Epidermal melanocyte (primary cell): Measurements from ENCODE around the gene RNF20.
"Not testable (repeated sequence)": the region's sequence is repeated elsewhere in the genome, so short reads cannot be mapped to it uniquely, and the experiment has no call there.

Experiments used
- DNase-seq: peaks from one replicate; pipeline ENCODE4 v3.0.0; 2011; ENCODE audit warnings: low spot score; ENCODE audit not compliant: insufficient read length

Gene RNF20, protein sequence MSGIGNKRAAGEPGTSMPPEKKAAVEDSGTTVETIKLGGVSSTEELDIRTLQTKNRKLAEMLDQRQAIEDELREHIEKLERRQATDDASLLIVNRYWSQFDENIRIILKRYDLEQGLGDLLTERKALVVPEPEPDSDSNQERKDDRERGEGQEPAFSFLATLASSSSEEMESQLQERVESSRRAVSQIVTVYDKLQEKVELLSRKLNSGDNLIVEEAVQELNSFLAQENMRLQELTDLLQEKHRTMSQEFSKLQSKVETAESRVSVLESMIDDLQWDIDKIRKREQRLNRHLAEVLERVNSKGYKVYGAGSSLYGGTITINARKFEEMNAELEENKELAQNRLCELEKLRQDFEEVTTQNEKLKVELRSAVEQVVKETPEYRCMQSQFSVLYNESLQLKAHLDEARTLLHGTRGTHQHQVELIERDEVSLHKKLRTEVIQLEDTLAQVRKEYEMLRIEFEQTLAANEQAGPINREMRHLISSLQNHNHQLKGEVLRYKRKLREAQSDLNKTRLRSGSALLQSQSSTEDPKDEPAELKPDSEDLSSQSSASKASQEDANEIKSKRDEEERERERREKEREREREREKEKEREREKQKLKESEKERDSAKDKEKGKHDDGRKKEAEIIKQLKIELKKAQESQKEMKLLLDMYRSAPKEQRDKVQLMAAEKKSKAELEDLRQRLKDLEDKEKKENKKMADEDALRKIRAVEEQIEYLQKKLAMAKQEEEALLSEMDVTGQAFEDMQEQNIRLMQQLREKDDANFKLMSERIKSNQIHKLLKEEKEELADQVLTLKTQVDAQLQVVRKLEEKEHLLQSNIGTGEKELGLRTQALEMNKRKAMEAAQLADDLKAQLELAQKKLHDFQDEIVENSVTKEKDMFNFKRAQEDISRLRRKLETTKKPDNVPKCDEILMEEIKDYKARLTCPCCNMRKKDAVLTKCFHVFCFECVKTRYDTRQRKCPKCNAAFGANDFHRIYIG

DNA sequence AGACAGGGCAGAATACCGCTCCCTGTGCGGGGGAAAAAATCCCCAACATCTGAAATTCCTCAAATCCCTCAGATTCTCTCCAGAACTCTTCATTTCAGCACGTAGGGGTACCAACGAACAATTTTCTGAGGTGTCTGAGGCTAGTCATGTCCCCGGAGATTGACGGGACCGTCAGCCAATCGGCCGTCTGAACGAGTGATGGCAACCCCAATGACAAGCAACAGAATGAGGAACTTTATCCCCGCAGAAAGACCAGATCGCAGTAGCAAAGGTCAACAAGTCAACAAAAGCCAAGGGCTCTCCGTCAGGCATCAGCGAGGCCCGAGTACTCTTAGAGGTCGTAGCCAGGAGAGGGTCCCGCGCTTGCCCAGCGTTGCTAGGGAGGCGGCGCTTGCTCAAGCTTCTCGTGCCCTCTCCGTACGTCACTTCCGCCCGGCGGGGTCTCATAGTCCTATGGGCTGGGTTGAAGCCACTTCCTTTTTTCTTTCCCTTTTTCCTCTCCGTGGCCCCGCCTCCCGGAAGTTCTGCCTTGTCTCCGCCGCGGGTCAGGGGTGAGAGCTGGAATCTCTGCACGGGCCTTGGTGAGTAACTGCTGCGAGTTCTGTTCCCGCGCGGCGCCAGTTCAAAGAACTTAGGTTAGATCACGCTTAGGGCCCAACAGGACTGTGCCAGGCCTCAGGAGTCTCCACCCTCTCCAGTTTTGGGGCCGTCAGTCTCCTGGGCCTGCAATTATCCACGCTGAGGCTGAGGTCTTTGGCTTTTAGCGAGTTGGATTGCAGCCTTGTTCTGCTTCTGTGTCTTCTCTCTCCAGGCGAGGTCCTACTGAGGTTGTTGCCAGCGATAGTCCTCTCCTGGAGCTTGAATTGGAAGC, at the start of gene RNF20:
RNF20 (plus strand) TSS at position 520 of the 871 bp plus-strand sequence. CDS start 1,571 bp downstream, outside the sequence.
- DNase-seq = peak; percentile 95

DNA sequence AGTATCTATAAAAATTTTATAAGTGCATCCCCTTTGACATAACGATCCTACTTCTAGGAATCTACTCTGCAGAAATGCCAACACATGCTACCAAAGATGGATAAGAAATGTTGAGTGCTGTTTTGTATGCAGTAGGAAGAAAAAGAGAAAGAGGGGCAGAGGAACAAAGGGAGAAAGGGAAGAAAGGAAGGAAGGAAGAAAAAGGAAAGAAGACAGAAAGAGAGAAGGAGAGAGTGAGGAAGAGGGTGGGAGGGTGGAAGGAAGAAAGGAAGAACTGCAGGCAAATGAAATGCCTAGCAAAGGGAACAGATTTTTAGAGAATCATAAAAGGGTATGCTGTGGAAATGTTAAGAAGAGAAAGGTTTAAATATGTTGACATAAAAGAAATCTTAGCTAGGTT, 49.6 kb upstream of the RNF20 start:
- no peak for DNase-seq

DNA sequence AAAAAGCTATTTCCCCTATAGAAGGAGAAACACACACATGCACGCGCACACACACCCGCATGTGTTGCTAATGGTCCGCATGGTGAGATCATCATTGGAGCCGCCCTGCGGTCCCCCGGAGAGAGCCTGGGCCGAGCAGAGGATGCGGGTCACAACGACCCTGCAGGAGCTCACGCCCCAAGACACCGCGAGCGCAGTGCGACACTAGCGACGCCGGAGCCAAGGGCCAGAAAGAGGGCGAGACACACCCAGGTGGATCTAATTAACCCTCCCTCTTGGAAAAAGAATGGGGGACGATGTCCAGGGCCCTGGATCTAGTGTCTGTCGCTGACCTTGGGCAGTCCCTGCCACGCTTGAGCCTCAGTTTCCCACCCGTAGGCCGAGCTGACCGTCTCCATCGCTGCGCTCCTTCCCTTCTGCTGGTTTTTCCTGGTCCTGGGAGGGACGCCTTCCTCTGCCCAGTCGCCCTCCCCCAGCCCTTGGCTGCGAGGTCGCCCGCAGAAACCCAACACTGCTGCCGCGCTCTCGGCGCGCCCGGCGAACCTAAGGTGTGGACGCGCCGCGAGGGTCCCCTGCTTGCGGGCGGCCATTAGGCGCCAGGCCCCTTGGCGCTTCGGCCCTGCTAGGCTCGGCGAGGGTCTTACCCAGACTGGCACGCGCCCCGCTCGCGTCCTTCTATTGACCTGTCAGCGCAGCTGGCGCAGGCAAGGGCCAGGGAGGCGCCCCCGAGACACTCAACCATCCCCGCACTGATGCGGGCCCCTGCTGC, 47.5 kb upstream of the RNF20 start:
- no peak for DNase-seq

DNA sequence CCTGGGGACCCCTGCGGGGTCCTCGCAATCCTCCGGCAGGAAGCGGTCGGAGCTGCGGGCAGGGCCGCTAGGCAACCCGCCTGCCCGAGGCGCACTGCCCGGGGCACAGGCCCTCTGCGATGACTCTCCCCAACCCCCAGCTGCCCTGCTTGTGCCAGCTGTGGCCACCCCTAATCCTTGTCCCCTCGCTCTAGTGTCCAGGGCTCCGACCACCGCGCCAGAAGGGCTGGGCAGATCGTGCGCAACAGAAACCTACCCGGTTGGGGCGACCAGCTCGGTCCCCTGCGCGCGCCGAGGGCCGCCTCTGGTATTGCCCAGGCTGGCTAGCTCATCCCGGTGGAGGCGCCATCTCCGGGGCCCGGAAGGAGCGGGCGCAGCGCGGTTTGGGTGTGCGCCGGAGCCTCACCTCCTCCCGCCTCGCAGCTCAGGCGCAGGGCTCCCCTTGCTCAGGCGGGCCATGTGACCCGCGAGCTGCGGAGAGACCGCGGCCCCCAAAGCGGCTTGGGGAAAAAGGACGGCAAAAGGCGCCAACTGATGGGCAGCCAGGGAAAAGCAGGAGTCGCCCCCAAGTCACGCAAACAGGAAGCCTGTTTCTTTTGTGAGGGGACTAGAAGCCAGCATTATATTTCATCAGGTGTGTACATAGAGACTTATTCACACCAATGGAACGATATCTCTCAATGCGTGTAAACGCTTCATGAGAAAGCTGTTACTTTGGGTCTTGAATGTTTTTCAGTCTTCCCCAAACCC, 46.8 kb upstream of the RNF20 start:
- DNase-seq = peak; percentile 55

DNA sequence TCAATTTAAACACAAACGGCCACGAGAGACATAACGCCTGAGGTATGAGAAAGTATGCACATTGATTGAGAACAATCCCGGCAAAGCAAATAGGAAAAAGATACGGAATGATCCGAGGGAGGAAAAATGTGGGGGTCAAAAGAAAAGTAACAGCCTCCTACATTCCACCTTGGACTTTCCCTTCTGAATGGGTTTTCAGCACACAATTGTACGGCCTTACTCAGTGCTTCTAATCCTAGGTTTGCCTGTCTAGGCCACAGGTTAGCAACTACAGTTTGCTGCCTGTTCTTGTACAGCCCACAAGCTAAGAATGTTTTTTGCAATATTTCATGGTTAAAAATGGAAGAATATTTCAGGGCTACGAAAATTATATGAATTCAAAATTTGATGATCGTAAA, 46.2 kb upstream of the RNF20 start:
- no peak for DNase-seq

DNA sequence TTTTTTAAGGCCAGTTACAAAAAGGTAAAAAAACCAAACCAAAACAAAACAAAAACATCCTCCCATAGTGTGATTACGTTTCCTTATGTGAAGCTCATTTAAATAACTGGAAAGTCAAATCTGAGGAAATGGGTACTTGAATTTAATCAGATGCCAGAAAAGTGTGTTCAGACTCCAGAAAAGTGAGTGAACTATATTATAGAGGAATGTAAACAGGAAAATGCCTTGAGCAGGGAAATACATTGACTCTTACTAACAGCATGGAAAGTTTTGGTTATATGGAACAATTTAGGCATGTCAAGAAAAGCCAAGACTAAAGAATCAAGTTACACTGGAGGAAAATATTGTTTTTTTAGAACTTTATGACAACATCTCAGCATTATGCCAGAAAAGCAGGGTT, 37.8 kb upstream of the RNF20 start:
- DNase-seq = no peak

DNA sequence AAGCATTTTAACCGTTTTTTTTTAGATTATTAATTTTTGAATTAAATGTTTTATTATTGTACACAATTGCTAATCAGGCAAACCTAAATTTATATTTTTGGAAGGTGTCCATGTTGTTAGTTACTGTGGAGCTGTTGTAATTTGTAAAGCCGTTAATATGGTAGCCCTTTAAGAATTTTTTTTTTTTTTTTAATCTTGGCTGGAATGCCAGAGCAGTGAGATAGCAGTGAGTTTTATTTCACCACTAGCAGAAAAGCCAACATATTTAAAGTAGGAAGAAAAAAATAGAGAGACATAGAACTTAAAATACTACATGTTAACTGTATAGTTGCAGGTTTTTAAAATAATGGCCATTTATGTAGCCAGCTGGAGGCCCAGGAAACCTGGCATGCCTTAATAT, 35.3 kb upstream of the RNF20 start:
- no peak for DNase-seq

DNA sequence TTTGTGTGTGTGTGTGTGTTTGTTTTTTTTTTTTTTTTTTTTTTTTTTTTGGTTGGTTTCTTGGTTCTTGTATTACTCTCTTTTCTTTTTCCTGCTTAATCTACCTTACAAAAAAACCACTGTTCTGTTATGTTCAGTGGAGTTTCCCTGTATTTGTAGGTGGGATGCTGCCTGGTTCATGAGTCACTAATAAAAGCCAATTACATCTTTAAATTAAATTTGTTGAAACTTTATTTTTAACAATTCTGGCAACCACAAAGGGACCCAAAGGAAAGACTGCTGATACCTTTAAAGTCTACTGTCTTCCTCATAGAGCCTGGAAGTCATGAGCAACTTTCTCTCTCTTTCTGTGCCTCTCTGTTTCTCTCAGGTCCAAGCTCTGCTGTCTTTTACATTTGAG, 29.5 kb upstream of the RNF20 start:
- no peak for DNase-seq

DNA sequence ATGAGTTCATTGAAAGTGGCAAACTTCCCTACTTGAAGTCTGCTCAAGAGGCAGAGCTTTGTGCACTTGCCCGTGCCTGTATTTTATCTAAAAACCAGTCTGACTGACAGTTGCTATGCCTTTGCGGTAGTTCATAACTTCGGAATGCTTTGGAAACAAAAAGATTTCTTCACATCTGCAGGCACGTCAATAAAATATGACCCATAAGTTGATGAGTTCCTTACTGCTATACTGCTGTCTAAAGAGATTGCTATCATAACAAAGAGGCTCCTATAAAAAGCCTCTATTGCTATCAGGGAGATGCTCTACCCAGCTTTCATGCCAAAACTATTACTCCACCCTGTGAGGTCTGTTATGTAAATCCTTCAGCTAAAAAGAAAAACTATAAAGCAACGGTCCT, 25.4 kb upstream of the RNF20 start:
- no peak for DNase-seq

DNA sequence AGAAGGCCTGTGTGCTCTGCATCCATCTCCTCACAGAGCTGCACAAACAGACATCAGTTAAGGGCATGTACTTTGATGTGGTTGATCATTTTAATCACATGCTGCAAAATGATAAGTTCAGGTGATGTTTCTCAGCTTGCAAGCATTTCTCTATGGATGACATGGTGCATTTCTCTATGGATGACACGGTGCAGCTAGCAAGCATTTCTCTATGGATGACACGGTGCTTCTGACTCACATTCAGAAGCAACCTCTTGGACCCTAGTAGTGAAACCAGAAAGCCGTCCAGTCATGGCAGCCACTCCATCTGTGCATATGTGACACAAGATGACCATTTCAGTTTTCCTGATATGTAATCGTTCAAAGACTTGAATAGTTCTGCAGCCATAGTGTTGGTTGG, 24.1 kb upstream of the RNF20 start:
- DNase-seq = no peak

DNA sequence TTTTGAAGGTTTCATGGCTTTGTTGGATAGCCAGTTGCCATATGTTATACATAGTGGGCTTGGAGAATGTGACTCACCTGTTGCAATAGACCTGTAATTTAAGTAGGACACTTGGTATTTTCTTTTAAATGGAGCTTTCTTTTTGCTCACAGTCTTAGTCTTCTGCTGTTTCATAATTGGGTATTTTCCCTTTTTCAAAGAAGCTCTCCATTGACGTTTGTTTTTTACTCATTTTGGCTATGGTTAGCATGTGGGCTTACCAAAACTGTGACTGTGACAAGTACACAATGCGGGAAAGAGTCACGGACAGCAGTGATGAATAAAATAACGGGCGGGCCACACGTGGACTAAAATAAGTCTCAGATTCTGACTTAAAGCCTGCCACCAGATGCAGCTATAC, 23.2 kb upstream of the RNF20 start:
- no peak for DNase-seq

DNA sequence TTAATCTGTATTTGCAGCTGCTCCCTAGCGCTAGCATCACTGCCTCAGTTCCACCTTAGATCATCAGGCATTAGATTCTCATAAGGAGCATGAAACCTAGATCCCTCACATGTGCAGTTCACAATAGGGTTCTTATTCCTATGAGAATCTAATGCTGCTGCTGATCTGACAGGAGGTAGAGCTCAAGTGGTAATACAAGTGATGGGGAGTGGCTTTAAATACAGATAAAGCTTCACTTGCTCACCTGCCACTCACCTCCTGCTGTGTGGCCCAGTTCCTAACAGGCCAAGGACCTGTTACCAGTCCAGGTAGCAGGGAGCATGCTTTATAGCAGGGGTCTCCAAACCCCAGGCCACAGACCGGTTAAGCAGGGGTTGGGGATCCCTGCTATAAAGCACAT, 22.6 kb upstream of the RNF20 start:
- DNase-seq = no peak

DNA sequence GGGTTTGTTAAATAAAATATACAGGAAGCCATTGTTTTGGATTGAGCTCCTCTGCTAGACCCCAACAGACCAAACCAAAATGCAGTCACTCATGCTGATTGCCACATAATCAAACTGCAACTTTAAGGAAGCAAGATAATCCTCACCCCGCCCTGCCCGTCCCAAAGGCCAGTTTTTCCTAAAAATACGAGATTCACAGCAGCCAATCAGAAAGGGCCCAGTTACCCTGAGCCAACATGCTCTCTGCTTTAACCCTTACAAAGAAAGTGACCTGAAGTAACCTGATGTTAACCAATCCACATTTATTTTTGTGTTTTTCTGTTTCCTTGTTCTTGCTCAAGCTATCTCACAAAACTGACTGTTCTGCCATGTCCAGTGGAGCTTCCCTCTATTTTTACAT, 21.5 kb upstream of the RNF20 start:
- DNase-seq = no peak

DNA sequence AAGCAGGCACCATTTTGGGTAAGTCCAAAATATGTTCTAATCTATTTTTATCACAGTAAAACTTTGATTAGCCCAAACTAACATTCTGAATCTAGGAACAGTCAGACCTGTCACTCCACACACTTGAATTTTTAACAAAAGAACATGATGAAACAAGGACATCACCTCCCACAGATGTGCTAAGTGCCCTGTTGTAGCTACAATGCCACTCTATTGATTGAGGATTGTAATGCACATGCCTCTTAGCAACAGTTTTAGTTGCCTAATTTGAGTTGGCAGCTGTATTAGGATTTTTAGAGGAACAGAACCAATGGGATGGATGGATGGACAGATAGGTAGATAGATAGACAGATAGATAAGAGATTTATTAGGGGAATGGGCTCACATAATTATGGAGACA, 20.3 kb upstream of the RNF20 start:
- no peak for DNase-seq

DNA sequence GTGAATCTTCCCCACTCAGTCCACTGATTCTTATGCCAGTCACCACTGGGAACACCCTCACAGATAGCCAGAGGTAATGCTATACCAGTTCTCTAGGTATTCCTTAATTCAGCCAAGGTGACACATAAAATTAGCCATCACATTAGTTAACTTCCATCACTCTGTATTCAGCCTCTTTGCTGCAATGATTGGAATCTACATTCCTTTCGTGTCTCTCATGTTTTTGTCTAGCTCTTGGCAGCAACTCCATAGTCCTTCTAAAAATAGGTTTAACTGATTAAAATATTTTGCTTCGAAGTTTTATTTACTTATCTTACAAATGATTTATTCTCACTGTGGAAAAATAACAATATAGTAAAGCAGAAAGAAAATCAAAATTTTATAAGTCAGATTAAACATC, 19.6 kb upstream of the RNF20 start:
- DNase-seq = no peak

DNA sequence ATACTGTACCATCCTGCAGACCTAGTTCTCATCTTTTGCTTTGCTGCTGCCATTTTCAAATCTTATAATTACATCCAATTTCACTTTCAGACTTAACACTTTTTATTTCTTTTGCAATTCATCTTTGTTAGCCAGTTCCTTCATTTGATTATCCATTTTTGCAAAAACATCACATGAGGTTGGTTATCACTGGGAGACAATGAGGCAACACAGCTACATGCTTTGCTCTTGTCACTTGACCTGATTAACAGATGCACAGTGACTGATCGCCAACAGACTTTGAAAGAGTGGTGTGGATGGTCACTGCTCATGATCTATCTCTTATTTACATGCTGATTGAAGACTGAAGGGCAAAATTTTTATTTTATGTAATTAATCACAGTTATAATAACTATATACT, 17.0 kb upstream of the RNF20 start:
- no peak for DNase-seq

DNA sequence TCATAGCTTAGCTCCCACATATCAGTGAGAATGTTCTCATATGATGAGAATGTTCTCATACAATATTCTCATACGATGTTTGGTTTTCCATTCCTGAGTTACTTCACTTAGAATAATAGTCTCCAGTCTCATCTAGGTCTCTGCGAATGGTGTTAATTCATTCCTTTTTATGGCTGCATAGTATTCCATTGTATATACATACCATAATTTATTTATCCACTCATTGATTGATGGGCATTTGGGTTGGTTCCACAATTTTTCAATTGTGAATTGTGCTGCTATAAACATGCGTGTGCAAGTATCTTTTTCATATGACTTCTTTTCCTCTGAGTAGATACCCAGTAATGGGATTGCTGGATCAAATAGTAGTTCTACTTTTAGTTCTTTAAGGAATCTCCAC, 15.2 kb upstream of the RNF20 start:
- DNase-seq = not testable (repeated sequence)

DNA sequence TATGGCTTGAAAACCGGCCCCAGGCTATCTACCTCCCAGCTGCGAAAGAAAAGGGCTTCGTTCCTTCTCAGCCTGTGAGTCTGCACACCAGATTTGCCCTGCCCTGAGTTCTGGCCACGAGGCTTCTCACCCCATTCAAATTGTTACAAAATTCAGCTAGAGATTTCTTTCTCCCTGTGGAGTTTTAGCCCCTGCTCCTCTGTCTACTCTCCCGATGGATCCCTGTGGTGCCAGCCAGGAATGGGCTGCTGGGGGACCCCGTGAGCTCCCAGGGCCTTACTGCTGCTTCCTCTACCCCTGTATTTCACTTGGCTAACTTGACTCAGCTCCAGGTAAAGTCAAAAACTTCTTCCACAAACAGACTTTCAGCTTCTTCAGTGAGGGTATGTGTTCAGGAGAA, 9.3 kb upstream of the RNF20 start:
- no peak for DNase-seq

DNA sequence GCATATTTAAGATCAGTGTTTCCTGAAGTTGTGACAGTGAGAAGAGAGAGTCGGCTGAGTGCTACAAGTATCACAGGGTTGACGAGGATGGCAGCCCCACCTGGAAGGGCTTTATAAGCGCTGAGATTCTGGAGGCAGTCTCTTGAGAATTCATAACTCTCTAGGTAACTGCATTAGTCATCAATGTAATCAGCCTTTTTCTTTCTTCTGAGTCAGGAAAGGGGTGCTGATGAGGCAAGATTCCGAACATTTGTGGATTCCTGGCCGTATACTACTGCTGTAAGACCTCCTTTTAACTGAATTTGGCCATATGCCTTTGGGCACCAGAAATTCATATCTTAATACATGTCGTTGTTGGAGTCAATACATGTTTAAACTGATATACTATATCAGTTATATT, 6.6 kb upstream of the RNF20 start:
- DNase-seq = no peak

DNA sequence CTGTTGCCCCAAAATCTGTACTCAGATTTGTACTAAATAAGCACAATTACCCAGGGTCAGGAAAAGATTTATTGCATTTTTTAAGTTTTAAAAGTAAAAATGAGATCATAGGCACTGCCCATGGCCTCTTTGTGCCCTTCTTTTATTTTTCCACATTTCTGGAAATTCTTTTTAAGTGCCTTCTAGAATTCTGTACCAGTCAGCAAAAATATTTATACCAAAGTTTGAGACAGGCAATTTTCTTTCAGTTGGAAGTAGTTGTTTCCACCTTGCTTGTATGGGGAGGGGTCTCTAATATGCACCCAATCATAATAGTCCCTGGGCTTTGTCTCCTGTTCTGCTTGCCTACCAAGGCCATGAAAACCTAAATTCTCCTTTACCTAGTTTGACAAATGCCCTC, 5.6 kb upstream of the RNF20 start:
- DNase-seq = no peak
